Neural crest cell (in vitro differentiated cells): ENCODE data around the gene GAD2. TPM values are rescaled to one million over a fixed set of nuclear protein-coding genes. Genes with fewer than 3 reads are reported as not detected.

ENCODE experiments used
- DNase-seq: peaks from one replicate; pipeline ENCODE4 v3.0.0; 2021; ENCODE audit warnings: low read depth, mixed read lengths, low spot score
- H3K27ac Mint-ChIP-seq: one replicate; pipeline ENCODE4 v1.8.0; 2021; ENCODE audit warnings: mild to moderate bottlenecking, mixed read lengths; ENCODE audit not compliant: unreplicated experiment
- H3K27me3 Mint-ChIP-seq: 2 replicates; pipeline ENCODE4 v1.8.0; 2021; ENCODE audit warnings: low read depth, mild to moderate bottlenecking, mixed read lengths
- H3K36me3 Mint-ChIP-seq: 2 replicates; pipeline ENCODE4 v1.8.0; 2021; ENCODE audit warnings: low read depth, mild to moderate bottlenecking, mixed read lengths
- H3K4me1 Mint-ChIP-seq: 2 replicates; pipeline ENCODE4 v1.8.0; 2021; ENCODE audit warnings: mixed read lengths
- H3K4me3 Mint-ChIP-seq: one replicate; pipeline ENCODE4 v1.8.0; 2021; ENCODE audit warnings: mild to moderate bottlenecking, mixed read lengths
- H3K9me3 Mint-ChIP-seq: 2 replicates; pipeline ENCODE4 v1.8.0; 2021; ENCODE audit warnings: mixed read lengths
- total RNA-seq: library from RNA; stranded (reverse); gene quantifications from 2 replicates; pipeline ENCODE4 v1.2.1, GENCODE V29; 2021
- TF ChIP-seq, protein P1 (sequence below): fragments of 200-600 bp; sonication (generic); conservative IDR thresholded peaks from 2 replicates; pipeline ENCODE4 v1.5.0; 2021; ENCODE audit warnings: antibody characterized with exemption, mild to moderate bottlenecking

GAD2 gene
- total RNA-seq, 1 donor from 2014 or later: 0.14 TPM

DNA sequence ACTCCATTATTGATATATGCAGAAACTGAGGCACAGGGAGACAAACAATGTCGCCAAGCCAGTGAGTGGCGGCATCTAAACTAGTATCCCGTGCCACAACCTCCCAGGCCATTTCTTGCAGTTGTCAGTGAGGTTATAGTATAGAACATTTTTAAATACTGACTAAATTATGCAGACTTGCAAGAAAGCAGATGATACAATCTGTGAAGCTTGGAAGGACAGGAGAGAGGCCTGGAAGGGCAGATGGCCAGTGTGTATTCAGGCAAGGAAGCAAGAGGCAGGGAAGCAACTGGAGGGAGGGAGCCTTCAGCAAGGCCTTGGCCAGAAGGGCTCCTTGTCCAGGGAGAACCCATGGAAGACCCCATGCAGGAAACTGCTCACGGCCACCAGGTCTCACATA, 111.2 kb downstream of the GAD2 start:
- peaks cover 6% of the 10 kb centered on the region for H3K9me3 Mint-ChIP-seq
- TF ChIP-seq, protein P1, sequence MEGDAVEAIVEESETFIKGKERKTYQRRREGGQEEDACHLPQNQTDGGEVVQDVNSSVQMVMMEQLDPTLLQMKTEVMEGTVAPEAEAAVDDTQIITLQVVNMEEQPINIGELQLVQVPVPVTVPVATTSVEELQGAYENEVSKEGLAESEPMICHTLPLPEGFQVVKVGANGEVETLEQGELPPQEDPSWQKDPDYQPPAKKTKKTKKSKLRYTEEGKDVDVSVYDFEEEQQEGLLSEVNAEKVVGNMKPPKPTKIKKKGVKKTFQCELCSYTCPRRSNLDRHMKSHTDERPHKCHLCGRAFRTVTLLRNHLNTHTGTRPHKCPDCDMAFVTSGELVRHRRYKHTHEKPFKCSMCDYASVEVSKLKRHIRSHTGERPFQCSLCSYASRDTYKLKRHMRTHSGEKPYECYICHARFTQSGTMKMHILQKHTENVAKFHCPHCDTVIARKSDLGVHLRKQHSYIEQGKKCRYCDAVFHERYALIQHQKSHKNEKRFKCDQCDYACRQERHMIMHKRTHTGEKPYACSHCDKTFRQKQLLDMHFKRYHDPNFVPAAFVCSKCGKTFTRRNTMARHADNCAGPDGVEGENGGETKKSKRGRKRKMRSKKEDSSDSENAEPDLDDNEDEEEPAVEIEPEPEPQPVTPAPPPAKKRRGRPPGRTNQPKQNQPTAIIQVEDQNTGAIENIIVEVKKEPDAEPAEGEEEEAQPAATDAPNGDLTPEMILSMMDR: no peak
- no peaks in the 10 kb centered on the region for H3K36me3 Mint-ChIP-seq
- no peaks in the 10 kb centered on the region for H3K4me1 Mint-ChIP-seq
- no peaks in the 10 kb centered on the region for H3K27me3 Mint-ChIP-seq
- no peak for DNase-seq
- H3K4me3 Mint-ChIP-seq: no peak overlapping the region
- no peak overlapping the region for H3K27ac Mint-ChIP-seq

DNA sequence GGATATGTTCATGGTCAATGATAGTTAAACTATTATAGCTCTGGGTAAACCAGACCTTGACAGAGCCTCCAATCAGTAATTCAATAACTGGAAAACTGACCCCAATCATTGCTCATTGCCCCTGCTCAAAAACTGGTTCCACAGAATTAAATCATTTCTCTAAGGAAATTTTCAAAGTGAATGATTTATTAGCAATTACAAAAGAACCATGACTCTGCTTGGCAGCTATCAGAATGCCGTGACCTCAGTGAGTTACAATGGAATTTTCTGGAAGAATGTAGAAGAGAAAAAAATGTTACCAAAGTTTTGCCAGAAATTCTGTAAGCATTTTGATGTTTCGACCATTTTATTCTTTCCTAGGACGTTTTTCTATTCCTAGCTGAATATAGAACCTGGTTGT, 114.8 kb downstream of the GAD2 start:
- peaks cover 2% of the 10 kb centered on the region for H3K9me3 Mint-ChIP-seq
- no peaks in the 10 kb centered on the region for H3K27me3 Mint-ChIP-seq
- no peak overlapping the region for H3K27ac Mint-ChIP-seq
- no peak for DNase-seq
- H3K4me1 Mint-ChIP-seq: peaks cover 7% of the 10 kb centered on the region
- peaks cover 2% of the 10 kb centered on the region for H3K36me3 Mint-ChIP-seq
- TF ChIP-seq, protein P1: no peak
- H3K4me3 Mint-ChIP-seq: no peak overlapping the region

DNA sequence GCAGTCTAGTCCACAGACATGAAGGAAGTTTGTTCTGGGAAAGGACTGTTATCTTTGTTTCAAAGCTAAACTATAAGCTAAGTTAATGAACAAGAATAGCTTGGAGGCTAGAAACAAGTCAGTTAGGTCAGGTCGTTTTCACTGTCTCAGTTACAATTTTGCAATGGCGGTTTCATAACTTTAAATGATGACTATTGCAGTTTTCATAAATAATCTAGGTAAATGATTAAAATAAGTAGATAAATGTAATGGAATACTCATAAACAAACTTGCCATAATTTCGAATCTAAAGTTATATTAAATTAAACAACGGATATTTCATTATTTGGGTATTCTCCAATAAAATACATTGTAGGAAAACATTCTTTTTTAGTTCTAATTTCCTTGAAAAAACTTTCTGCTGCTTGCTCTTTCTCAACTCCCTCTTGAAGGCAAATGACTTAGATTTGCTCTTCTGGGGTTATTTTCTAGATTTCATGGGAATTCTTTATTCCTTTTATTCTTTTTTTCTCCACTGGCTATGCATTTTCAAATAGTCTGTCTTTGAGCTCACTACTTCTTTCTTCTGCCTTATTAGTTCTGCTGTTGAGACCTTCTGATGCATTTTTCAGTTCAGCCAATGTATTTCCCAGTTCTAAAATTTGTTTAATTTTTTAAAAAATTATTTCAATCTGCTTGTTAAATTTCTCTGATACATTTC, 117.8 kb downstream of the GAD2 start:
- H3K27me3 Mint-ChIP-seq: no peaks in the 10 kb centered on the region
- H3K4me3 Mint-ChIP-seq: no peak overlapping the region
- TF ChIP-seq, protein P1: no peak
- peaks cover 7% of the 10 kb centered on the region for H3K4me1 Mint-ChIP-seq
- peaks cover 2% of the 10 kb centered on the region for H3K36me3 Mint-ChIP-seq
- peaks cover 2% of the 10 kb centered on the region for H3K9me3 Mint-ChIP-seq
- no peak overlapping the region for H3K27ac Mint-ChIP-seq
- DNase-seq: no peak

DNA sequence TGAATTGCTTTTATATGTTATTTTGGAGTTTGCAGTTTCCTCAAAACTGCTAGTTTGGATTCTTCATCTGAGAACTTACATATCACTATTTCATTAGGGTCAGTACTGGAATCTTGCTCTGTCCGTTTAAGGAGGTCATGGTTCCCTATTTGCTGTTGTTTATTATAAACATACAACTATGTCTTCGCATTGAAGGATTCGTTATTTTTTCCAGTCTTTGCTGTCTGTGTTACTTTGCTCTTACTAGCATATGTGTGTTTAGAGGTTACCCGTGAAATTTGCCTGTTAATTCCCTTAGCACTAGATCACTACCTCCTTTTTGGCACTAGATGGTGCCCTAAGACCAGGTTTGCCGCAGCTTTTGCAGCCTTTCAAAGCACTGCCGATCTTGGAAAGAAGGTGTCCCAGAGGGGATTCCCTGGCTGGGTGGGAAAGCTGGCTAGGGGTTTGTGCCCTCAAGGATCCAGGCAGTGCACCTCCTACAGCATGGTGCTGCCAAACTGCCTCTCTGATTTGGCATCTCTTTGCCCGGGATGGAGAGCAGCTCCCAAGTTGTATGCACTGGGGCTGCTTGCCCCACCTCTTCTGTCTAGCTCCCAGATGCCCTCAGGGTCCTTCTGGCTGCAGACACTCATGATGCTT, 118.5 kb downstream of the GAD2 start:
- peaks cover 2% of the 10 kb centered on the region for H3K9me3 Mint-ChIP-seq
- H3K4me3 Mint-ChIP-seq: no peak overlapping the region
- peak; percentile 40 for DNase-seq
- H3K27me3 Mint-ChIP-seq: no peaks in the 10 kb centered on the region
- H3K4me1 Mint-ChIP-seq: peaks cover 7% of the 10 kb centered on the region
- H3K36me3 Mint-ChIP-seq: peaks cover 2% of the 10 kb centered on the region
- TF ChIP-seq, protein P1: peak; percentile 93
- H3K27ac Mint-ChIP-seq: no peak overlapping the region

DNA sequence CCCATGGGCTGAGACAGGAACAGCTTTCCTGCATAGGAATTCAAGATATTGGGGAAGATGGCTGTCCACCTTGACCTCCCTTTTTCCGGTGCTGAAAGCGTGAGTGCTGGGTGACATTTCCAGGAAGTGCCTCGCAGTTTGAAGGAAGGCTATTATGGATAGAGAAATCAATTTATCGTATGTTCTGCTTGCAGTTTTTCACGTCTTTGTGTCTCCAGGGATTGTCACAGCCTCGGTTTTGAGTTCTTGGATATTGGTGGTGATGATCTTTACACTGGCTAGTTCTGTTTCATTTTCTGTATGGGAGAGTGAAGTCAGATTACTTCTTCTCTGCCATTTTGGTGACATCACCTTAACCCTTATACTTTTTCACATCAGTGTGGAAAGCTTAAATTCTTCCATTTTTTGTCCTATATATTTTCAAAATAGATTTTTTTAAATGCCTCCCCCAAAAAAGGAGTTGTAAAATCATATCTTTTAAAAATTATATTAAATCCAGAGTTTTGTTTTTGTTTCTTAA, 119.1 kb downstream of the GAD2 start:
- H3K9me3 Mint-ChIP-seq: peaks cover 2% of the 10 kb centered on the region
- H3K4me3 Mint-ChIP-seq: no peak overlapping the region
- H3K27me3 Mint-ChIP-seq: peaks cover 2% of the 10 kb centered on the region
- peaks cover 2% of the 10 kb centered on the region for H3K36me3 Mint-ChIP-seq
- no peak for DNase-seq
- H3K27ac Mint-ChIP-seq: no peak overlapping the region
- TF ChIP-seq, protein P1: no peak
- peaks cover 7% of the 10 kb centered on the region for H3K4me1 Mint-ChIP-seq
